Astrocyte (in vitro differentiated cells and primary cell): ENCODE data around the gene ROBO2. TPM values are rescaled to one million over a fixed set of nuclear protein-coding genes. Genes with fewer than 3 reads are reported as not detected.

Source experiments
- DNase-seq: peaks from one replicate; pipeline ENCODE4 v3.0.0-alpha.2; 2010; ENCODE audit warnings: low read depth
- FAIRE-seq: peaks from 2 replicates; lab custom pipeline; 2011; peaks lifted over from hg19 to GRCh38; lab: Jason Lieb, UNC
- H2AFZ ChIP-seq: 2 replicates; pipeline ENCODE4 v1.6.0; 2012; ENCODE audit warnings: low read depth, low read length, inconsistent platforms
- H3K27ac ChIP-seq: 2 replicates; pipeline ENCODE4 v1.5.1; 2011; ENCODE audit warnings: low read depth, low read length, inconsistent platforms
- H3K27me3 ChIP-seq: 2 replicates; pipeline ENCODE4 v1.6.0; 2011; ENCODE audit warnings: low read length, inconsistent platforms; ENCODE audit not compliant: insufficient read depth
- H3K36me3 ChIP-seq: 2 replicates; pipeline ENCODE4 v1.5.1; 2011; ENCODE audit warnings: low read length, inconsistent platforms; ENCODE audit not compliant: insufficient read depth
- H3K4me1 ChIP-seq: 2 replicates; pipeline ENCODE4 v1.5.1; 2011; ENCODE audit warnings: low read length, inconsistent platforms; ENCODE audit not compliant: insufficient read depth
- H3K4me2 ChIP-seq: 2 replicates; pipeline ENCODE4 v1.6.0; 2012; ENCODE audit warnings: low read length, inconsistent platforms
- H3K4me3 ChIP-seq: 2 replicates; pipeline ENCODE4 v1.5.1; 2011; ENCODE audit warnings: low read depth, mild to moderate bottlenecking, low read length, inconsistent platforms; ENCODE audit not compliant: insufficient read depth
- H3K79me2 ChIP-seq: 2 replicates; pipeline ENCODE4 v1.6.0; 2012; ENCODE audit warnings: mild to moderate bottlenecking, low read length, inconsistent platforms; ENCODE audit not compliant: insufficient read depth
- H3K9ac ChIP-seq: 2 replicates; pipeline ENCODE4 v1.6.0; 2012; ENCODE audit warnings: mild to moderate bottlenecking, low read length, inconsistent platforms
- H3K9me3 ChIP-seq: 2 replicates; pipeline ENCODE4 v1.5.1; 2012; ENCODE audit warnings: low read depth, mild to moderate bottlenecking, low read length, inconsistent platforms; ENCODE audit not compliant: insufficient read depth
- H4K20me1 ChIP-seq: 2 replicates; pipeline ENCODE4 v1.6.0; 2012; ENCODE audit warnings: low read length, inconsistent platforms; ENCODE audit not compliant: insufficient read depth
- H3K27ac Mint-ChIP-seq: one replicate; pipeline ENCODE4 v1.8.0; 2021; ENCODE audit warnings: mild to moderate bottlenecking, mixed read lengths; ENCODE audit not compliant: unreplicated experiment
- H3K27me3 Mint-ChIP-seq: one replicate; pipeline ENCODE4 v1.8.0; 2021; ENCODE audit warnings: low read depth, mixed read lengths; ENCODE audit not compliant: unreplicated experiment
- H3K36me3 Mint-ChIP-seq: one replicate; pipeline ENCODE4 v1.8.0; 2021; ENCODE audit warnings: low read depth, mixed read lengths; ENCODE audit not compliant: unreplicated experiment
- H3K4me1 Mint-ChIP-seq: one replicate; pipeline ENCODE4 v1.8.0; 2021; ENCODE audit warnings: low read depth, mixed read lengths; ENCODE audit not compliant: unreplicated experiment
- H3K4me3 Mint-ChIP-seq: one replicate; pipeline ENCODE4 v1.8.0; 2021; ENCODE audit warnings: mild to moderate bottlenecking, moderate library complexity, mixed read lengths; ENCODE audit not compliant: unreplicated experiment
- H3K9me3 Mint-ChIP-seq: one replicate; pipeline ENCODE4 v1.8.0; 2021; ENCODE audit warnings: mild to moderate bottlenecking, mixed read lengths; ENCODE audit not compliant: unreplicated experiment
- CTCF ChIP-seq: IDR thresholded peaks from 2 replicates; pipeline ENCODE4 v1.5.1; 2011; ENCODE audit warnings: low read depth, mild to moderate bottlenecking, inconsistent platforms, low read length, moderate library complexity; ENCODE audit not compliant: insufficient read depth
- EZH2 ChIP-seq: IDR thresholded peaks from 2 replicates; pipeline ENCODE4 v1.6.1; 2012; ENCODE audit warnings: mild to moderate bottlenecking, low read length, inconsistent platforms; ENCODE audit not compliant: insufficient read depth
- total RNA-seq: library from RNA; stranded (reverse); gene quantifications from 2 replicates; pipeline ENCODE4 v1.2.1, GENCODE V29; 2021

The ROBO2 gene
- total RNA-seq, 1 donor from 2014 or later = 1.4 TPM

- no peak for TF ChIP-seq CTCF
- no peak for TF ChIP-seq EZH2
- no peak overlapping the region for H3K27ac Mint-ChIP-seq
- FAIRE-seq (no peak), DNase-seq (no peak)
- H3K9ac ChIP-seq = no peak overlapping the region
- no peaks in the 10 kb centered on the region for H3K27me3 ChIP-seq
- no peak overlapping the region for H3K4me2 ChIP-seq
- H3K27me3 Mint-ChIP-seq = no peaks in the 10 kb centered on the region
- no peaks in the 10 kb centered on the region for H3K79me2 ChIP-seq
- no peak overlapping the region for H3K27ac ChIP-seq
- H3K4me3 ChIP-seq = no peak overlapping the region
- H3K9me3 Mint-ChIP-seq = no peaks in the 10 kb centered on the region
- H3K4me3 Mint-ChIP-seq = no peak overlapping the region
- H3K36me3 Mint-ChIP-seq = no peaks in the 10 kb centered on the region
- no peaks in the 10 kb centered on the region for H3K9me3 ChIP-seq
- H3K4me1 Mint-ChIP-seq = no peaks in the 10 kb centered on the region
- no peaks in the 10 kb centered on the region for H4K20me1 ChIP-seq
- H2AFZ ChIP-seq = no peak overlapping the region
- H3K36me3 ChIP-seq = no peaks in the 10 kb centered on the region
- no peaks in the 10 kb centered on the region for H3K4me1 ChIP-seq
Measured at GRCh38 chr3:77179762-77180161, 139.9 kb downstream of the ROBO2 start.

- Mint-ChIP-seq H3K27me3 (no peaks in the 10 kb centered on the region), H3K4me1 (no peaks in the 10 kb centered on the region), H3K9me3 (no peaks in the 10 kb centered on the region), H3K36me3 (no peaks in the 10 kb centered on the region), H3K4me3 (no peak overlapping the region), H3K27ac (no peak overlapping the region)
- Histone ChIP-seq H3K36me3 (no peaks in the 10 kb centered on the region), H3K27me3 (no peaks in the 10 kb centered on the region), H3K9ac (no peak overlapping the region), H3K4me2 (no peak overlapping the region), H3K4me1 (no peaks in the 10 kb centered on the region), H3K27ac (no peak overlapping the region), H4K20me1 (no peaks in the 10 kb centered on the region), H3K9me3 (no peaks in the 10 kb centered on the region), H2AFZ (no peak overlapping the region), H3K4me3 (no peak overlapping the region), H3K79me2 (no peaks in the 10 kb centered on the region)
- no peak for TF ChIP-seq CTCF
- no peak for TF ChIP-seq EZH2
- no peak for FAIRE-seq
- DNase-seq = no peak
Measured at GRCh38 chr3:77182341-77182740, 142.4 kb downstream of the ROBO2 start.

- H3K27ac Mint-ChIP-seq = no peak overlapping the region
- Histone ChIP-seq H3K27me3 (no peaks in the 10 kb centered on the region), H4K20me1 (no peaks in the 10 kb centered on the region), H3K36me3 (no peaks in the 10 kb centered on the region), H2AFZ (no peak overlapping the region), H3K9ac (no peak overlapping the region), H3K79me2 (no peaks in the 10 kb centered on the region), H3K27ac (no peak overlapping the region), H3K4me2 (no peak overlapping the region), H3K9me3 (no peaks in the 10 kb centered on the region), H3K4me1 (no peaks in the 10 kb centered on the region), H3K4me3 (no peak overlapping the region)
- DNase-seq (no peak), FAIRE-seq (no peak)
- no peak for TF ChIP-seq EZH2
- no peak for TF ChIP-seq CTCF
- no peak overlapping the region for H3K4me3 Mint-ChIP-seq
- H3K4me1 Mint-ChIP-seq = peaks cover 1% of the 10 kb centered on the region
- H3K27me3 Mint-ChIP-seq = no peaks in the 10 kb centered on the region
- H3K9me3 Mint-ChIP-seq = no peaks in the 10 kb centered on the region
- H3K36me3 Mint-ChIP-seq = no peaks in the 10 kb centered on the region
Measured at GRCh38 chr3:77186319-77186718, 146.4 kb downstream of the ROBO2 start.
